ENCODE results near the gene SPAG17.

SPAG17 gene

GRCh38 chr1:118155106-118155505 lies 29.9 kb downstream of the SPAG17 start:
- no peak for DNase-seq (ENCODE audit: low read depth)
- H3K4me3 ChIP-seq (replicated peaks; ENCODE audit: low read depth, low read length), result no peak overlapping the region
- no peak for TF ChIP-seq CTCF (IDR thresholded peaks at IDR 0.05; ENCODE audit: low read length, missing control alignments)

DNA sequence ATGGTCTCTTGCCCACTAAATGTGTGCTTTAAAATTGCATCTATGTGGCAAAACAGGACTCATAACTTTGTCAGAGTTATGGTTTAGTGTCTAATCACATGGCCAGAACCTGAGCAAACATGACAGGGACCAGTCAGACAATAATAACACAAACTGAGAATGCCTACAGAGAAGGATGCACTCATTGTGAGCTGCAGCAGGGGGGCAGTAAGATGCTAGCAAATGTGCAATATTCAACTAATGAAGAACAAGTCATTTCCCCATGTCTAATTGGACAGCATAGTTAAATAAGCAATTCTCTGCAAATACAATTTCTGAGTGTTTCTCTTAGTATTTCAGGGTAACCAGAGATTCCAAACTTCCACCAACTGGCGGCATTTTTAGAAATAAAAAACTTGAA lies 30.8 kb downstream of the SPAG17 start:
- no peak overlapping the region for H3K4me3 ChIP-seq (replicated peaks; ENCODE audit: low read depth, low read length)
- peak; percentile 10 for DNase-seq (ENCODE audit: low read depth)
- peak; percentile 21 for TF ChIP-seq CTCF (IDR thresholded peaks at IDR 0.05; ENCODE audit: low read length, missing control alignments)

DNA sequence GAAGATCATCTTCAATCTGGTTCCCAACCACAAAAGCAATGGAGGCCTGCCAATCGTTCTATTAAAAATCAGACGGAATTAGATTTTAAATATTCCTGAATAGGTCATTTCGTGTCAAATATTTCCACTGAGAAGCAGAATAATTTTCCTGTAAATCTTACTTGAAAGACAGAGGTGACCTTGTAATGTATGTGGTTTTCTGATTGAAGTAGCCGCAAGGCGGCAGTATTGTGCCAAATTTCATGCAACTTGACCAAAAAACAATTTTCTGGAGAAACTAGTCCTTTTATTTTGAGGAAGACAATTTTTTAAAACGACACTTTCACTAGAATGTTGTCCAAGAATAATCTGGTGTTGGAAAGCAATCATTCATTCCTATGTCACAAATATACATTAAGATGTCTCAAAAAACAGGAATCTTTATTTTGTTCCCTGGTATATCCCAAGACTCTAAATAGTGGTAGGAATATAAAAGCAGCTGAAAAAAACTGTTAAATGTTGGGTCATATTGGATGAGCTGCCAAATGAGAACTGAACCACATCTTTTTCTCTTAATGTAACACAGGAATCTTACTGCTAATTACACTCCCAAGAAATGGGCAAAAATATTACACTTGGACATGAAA lies 33.6 kb downstream of the SPAG17 start:
- peak; percentile 83 for TF ChIP-seq CTCF (IDR thresholded peaks at IDR 0.05; ENCODE audit: low read length, missing control alignments)
- no peak overlapping the region for H3K4me3 ChIP-seq (replicated peaks; ENCODE audit: low read depth, low read length)
- DNase-seq (ENCODE audit: low read depth), result peak; percentile 77

DNA sequence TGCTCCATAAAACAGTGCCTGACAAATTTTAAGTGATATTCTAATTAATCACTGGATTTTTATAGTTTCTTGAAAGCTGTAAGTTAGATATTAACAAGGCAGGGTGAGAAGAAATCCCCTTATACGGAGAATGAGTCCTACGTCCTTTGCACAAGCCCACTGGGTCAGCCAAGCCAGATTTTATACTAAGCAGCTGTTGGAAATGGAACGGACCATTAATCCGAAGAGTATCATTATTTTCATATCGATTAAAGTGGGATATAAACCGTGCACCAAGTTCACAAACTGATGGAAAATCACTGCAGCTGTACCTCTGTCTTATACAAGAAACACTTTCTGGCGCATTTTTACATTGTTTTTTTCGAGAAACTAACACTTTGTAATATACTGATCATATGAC lies 35.2 kb downstream of the SPAG17 start:
- DNase-seq (ENCODE audit: low read depth), result no peak
- no peak overlapping the region for H3K4me3 ChIP-seq (replicated peaks; ENCODE audit: low read depth, low read length)

DNA sequence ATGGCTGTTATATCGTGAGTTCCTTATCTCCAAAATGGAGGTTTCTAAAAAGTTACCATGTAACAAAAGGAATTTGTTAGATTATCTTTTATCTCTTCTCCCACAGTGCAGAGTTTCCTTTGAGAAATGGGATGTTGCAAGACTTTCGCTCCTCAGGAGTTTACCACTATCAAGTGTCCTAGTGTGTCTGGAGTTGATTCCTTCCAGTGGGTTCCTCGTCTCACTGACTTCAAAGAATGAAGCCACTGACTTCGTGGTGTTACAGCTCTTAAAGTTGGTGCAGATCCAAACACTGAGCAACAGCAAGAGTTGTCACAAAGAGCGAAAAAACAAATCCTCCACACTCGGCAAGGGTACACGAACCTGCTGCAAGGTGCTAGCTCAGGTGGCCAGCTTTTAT lies 37.0 kb downstream of the SPAG17 start:
- no peak for TF ChIP-seq CTCF (IDR thresholded peaks at IDR 0.05; ENCODE audit: low read length, missing control alignments)
- H3K4me3 ChIP-seq (replicated peaks; ENCODE audit: low read depth, low read length), result no peak overlapping the region
- DNase-seq (ENCODE audit: low read depth), result peak; percentile 14

More for the DNA sequence above, 35.2 kb downstream of the SPAG17 start:
- no peak for TF ChIP-seq CTCF (IDR thresholded peaks at IDR 0.05; ENCODE audit: low read length, missing control alignments)

DNA sequence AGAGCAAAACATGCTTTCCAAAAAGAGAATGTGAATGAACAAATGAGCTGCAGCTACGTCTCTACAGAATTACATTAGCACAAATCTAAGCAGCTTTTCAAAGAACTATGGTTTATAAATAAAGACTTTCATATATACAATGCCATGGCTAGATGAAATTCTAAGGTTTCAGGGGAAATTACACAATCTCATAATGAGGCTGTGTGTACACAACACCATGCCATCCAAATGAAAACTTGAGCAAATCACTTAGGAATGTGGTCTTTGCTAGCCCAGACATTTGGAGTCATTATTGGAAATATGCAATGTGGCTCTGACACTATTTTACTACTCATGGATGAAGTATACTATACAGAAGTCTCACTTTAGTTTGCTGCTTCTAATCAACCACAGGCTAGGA lies 37.5 kb downstream of the SPAG17 start:
- peak; percentile 63 for DNase-seq (ENCODE audit: low read depth)
- TF ChIP-seq CTCF (IDR thresholded peaks at IDR 0.05; ENCODE audit: low read length, missing control alignments), result no peak
- no peak overlapping the region for H3K4me3 ChIP-seq (replicated peaks; ENCODE audit: low read depth, low read length)

DNA sequence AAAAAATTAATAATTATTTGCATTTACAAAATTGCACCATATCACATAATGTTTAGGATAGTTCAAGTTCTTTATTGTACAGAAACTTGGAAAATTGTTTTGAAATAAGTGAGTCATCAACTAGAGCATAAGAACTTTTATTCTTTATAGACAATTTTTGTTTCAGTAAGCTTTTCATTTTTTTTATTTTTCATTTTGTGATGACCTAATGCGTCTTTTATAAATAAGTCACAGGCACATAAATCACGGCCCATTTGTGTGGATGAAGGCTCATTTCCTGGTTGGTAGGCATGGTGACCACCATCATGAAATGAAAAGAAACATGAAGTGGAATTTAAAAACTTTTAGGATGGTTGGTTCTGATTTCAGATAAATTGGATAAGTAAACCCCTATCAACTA lies 39.3 kb downstream of the SPAG17 start:
- DNase-seq (ENCODE audit: low read depth), result no peak
- TF ChIP-seq CTCF (IDR thresholded peaks at IDR 0.05; ENCODE audit: low read length, missing control alignments), result no peak
- H3K4me3 ChIP-seq (replicated peaks; ENCODE audit: low read depth, low read length), result no peak overlapping the region

All from fibroblast of pulmonary artery (primary cell).